Gastrocnemius medialis (tissue), 4 donors: ENCODE data around the gene KLHL40. TPM values are rescaled to one million over a fixed set of nuclear protein-coding genes. Genes with fewer than 3 reads are reported as not detected.

Experiments
- ATAC-seq, 2 donors: fragments of 150-250 bp; one replicate each; pipeline ENCODE4 v1.9.1; 2016
- DNase-seq, 2 donors: peaks; one replicate each; pipeline ENCODE4 v3.0.0-alpha.2; 2019
- H3K27ac ChIP-seq, 4 donors: fragments of 200-600 bp; sonication (generic); 1 replicate in 1 of 4; 2 replicates in 3 of 4; pipeline ENCODE4 v1.5.1; 2016 to 2018; ENCODE audit warnings: mild to moderate bottlenecking in 2 of 4, moderate library complexity in 1 of 4
- H3K27me3 ChIP-seq, 3 donors: fragments of 200-600 bp; sonication (generic) in 2 of 3; 1 replicate in 1 of 3; 2 replicates in 2 of 3; pipeline versions ENCODE4 v1.5.1 to v1.6.0; 2016 to 2019; ENCODE audit warnings: mild to moderate bottlenecking in 1 of 3, moderate library complexity in 1 of 3
- H3K36me3 ChIP-seq, 2 donors: fragments of 200-600 bp; sonication (generic) in 1 of 2; one replicate each; pipeline ENCODE4 v1.5.1; 2017 to 2018
- H3K4me1 ChIP-seq, 2 donors: fragments of 200-600 bp; sonication (generic) in 1 of 2; one replicate each; pipeline ENCODE4 v1.5.1; 2016 to 2017; ENCODE audit warnings: mild to moderate bottlenecking in 2 of 2
- H3K4me3 ChIP-seq, 4 donors: fragments of 200-600 bp; sonication (generic) in 3 of 4; 1 replicate in 1 of 4; 2 replicates in 3 of 4; pipeline ENCODE4 v1.5.1; 2016 to 2019; ENCODE audit warnings: mild to moderate bottlenecking in 2 of 4
- H3K9me3 ChIP-seq, 3 donors: fragments of 200-600 bp; sonication (generic) in 2 of 3; 1 replicate in 1 of 3; 2 replicates in 2 of 3; pipeline ENCODE4 v1.5.1; 2016 to 2019
- POLR2A ChIP-seq, 2 donors: fragments of 450-650 bp; IDR thresholded peaks; one replicate each; pipeline ENCODE4 v1.6.1; 2017; ENCODE audit warnings: antibody characterized with exemption in 2 of 2, mild to moderate bottlenecking in 2 of 2, moderate library complexity in 2 of 2
- in situ Hi-C, 4 donors: fragments of 200-750 bp; cut with MboI; loops; one replicate each; pipeline versions ENCODE4 v1.15.0 to v1.8.0; 2017; ENCODE audit warnings: low sequenced_read_pairs in 4 of 4
- intact Hi-C: fragments of 100-400 bp; cut with DNase I; formaldehyde crosslinking; loops from one replicate; pipeline ENCODE4 v1.15.1; 2023; ENCODE audit warnings: low total_unique reads
- total RNA-seq, 4 donors: library from RNA; depleted of rRNA; stranded (reverse); fragments of >200 nt; gene quantifications; one replicate each; pipeline versions ENCODE4 v1.1.0 to v1.2.3, GENCODE V29; 2016
- TF ChIP-seq, protein P1 (sequence below), 5 experiments: fragments of 450-650 bp in 3 of 5; fragments of 200-600 bp in 2 of 5; sonication (generic) in 2 of 5; IDR thresholded peaks in 4 of 5; conservative IDR thresholded peaks in 1 of 5; 1 replicate in 4 of 5; 2 replicates in 1 of 5; pipeline ENCODE4 v1.5.1; 2016 to 2019; ENCODE audit warnings: antibody characterized with exemption in 5 of 5, mild to moderate bottlenecking in 3 of 5, moderate library complexity in 3 of 5

Gene KLHL40
- total RNA-seq, 4 donors from 2014 or later: 197 to 682 (median 397) TPM

DNA sequence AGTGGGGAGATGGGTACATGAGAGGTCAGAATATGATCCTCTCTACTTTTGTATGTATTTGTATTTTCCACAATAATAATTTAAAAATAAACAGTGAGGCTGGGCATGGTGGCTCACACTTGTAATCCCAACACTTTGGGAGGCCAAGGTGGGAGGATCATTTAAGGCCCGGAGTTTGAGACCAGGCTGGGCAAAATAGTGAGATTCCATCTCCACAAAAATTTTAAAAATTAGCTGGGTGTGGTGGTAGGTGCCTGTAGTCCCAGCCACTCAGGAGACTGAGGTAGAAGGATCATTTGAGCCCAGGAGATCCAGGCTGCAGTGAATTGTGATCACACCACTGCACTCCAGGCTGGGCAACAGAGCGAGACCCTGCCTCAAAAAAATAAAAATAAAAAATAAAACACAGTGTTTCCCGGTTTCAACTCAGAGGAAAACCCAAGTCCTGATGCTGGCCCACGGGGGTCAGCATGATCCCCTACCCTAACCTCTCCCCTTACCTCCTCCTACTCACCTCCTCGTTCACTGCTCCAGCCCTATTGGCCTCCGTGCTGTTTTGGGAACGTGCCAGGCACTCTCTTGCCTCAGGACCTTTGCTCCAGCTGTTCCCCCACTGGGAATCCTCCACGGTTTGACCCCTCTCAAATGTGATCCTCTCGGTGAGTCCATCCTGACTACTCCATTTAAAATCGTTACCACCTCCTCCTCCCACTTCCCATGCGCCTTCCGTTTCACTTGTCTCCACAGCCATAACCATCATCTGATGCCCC, 2.9 kb upstream of the KLHL40 start:
- peak overlapping the region; percentile 94 to 100 (median 98) for H3K27ac ChIP-seq
- ATAC-seq (no peak), DNase-seq (peak in 1 of 2 donors; percentile 45)
- intact Hi-C loops (no loop called here), in situ Hi-C loops (no loop called here)
- TF ChIP-seq, protein P1, sequence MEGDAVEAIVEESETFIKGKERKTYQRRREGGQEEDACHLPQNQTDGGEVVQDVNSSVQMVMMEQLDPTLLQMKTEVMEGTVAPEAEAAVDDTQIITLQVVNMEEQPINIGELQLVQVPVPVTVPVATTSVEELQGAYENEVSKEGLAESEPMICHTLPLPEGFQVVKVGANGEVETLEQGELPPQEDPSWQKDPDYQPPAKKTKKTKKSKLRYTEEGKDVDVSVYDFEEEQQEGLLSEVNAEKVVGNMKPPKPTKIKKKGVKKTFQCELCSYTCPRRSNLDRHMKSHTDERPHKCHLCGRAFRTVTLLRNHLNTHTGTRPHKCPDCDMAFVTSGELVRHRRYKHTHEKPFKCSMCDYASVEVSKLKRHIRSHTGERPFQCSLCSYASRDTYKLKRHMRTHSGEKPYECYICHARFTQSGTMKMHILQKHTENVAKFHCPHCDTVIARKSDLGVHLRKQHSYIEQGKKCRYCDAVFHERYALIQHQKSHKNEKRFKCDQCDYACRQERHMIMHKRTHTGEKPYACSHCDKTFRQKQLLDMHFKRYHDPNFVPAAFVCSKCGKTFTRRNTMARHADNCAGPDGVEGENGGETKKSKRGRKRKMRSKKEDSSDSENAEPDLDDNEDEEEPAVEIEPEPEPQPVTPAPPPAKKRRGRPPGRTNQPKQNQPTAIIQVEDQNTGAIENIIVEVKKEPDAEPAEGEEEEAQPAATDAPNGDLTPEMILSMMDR (IDR thresholded peaks at IDR 0.05 in 4 of 5, conservative IDR thresholded peaks at IDR 0.05 in 1 of 5): no peak
- TF ChIP-seq POLR2A (IDR thresholded peaks at IDR 0.05): no peak
- no peaks in the 10 kb centered on the region for H3K36me3 ChIP-seq
- peaks cover 28 to 38% of the 10 kb centered on the region in 2 donors for H3K4me1 ChIP-seq
- peak overlapping the region in 1 of 4 donors; percentile 28 for H3K4me3 ChIP-seq
- no peaks in the 10 kb centered on the region for H3K27me3 ChIP-seq
- H3K9me3 ChIP-seq: no peaks in the 10 kb centered on the region

DNA sequence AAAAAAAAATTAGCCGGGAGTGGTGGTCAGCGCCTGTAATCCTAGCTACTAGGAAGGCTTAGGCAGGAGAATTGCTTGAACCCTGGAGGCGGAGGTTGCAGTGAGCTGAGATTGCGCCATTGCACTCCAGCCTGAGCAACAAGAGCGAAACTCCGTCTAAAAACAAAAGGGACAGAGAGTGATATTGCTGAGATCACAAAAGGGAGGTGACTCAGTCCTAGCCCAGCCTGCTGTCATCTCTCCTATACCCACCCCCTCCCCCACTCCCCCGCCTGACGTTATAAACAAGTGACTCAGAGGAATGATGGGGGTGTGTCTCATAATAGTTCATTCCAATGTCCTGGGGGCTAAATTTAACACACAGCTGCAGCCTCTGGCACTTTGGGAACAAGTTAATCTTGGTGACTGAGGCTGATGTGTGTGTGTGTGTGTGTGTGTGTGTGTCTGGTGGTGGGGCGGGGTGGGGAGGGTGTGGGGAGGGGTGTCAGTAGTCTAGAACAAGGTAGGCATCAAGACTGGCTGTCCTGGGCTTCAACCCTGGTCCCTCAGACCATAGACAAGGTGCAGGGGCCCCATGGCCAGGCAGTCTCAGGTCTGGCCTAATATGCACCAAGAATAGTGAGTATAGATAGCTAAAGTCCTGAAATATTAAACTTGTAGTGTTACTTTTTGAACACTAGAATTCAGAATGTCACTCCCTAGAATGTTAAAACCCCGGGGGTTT, 1.3 kb upstream of the KLHL40 start:
- Histone ChIP-seq H3K27me3 (no peaks in the 10 kb centered on the region), H3K27ac (peak overlapping the region; percentile 94 to 100 (median 99)), H3K9me3 (no peaks in the 10 kb centered on the region), H3K4me1 (peaks cover 31 to 49% of the 10 kb centered on the region in 2 donors), H3K36me3 (peaks cover 0 to 10% of the 10 kb centered on the region in 2 donors), H3K4me3 (peak overlapping the region in 3 of 4 donors; percentile 12 to 28 (median 26))
- DNase-seq: peak; percentile 93 to 97
- ATAC-seq: peak; percentile 74 to 78
- intact Hi-C loops: loop anchor here (2.0 kb wide), 1 partner anchor 17 kb away; no protein-coding TSS in a partner anchor
- in situ Hi-C loops: no loop called here
- TF ChIP-seq, protein P1 (IDR thresholded peaks at IDR 0.05 in 4 of 5, conservative IDR thresholded peaks at IDR 0.05 in 1 of 5): no peak
- peak; percentile 25 to 32 for TF ChIP-seq POLR2A (IDR thresholded peaks at IDR 0.05)

DNA sequence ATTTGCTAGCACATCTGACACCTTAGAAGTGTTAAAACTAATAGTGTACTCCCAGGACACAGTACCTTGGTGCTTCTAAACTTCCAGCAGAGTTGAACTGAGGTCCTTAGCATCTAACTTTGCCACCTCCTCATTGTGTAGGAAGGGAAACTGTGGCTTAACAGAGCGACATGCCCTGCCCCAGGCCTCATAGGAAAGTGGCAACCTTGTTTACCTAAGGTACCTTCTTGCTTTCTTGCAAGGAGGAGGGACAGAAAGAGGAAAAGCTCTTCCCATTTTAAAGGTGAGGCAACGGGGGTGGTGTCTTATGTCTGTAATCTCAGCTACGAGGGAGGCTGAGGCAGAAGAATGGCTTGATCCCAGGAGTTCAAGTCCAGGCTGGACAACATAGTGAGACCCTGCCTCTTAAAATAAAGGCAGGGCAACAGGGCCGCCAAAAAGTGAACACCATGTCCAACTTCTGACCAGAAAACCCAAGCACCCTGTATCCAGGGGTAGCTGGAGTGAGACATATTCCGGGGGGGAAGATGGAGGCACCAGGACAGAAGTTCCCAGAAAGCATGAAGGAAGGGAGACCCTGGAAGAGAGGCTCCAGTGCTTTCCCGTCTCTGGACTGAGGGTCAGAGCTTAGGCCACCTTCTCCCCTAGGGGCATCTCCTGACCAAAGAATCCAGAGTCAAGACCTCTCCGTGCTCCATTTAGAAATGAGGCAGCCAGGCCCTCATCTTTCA, 540 bp upstream of the KLHL40 start:
- no peak for TF ChIP-seq POLR2A (IDR thresholded peaks at IDR 0.05)
- TF ChIP-seq, protein P1 (IDR thresholded peaks at IDR 0.05 in 4 of 5, conservative IDR thresholded peaks at IDR 0.05 in 1 of 5): peak in 1 of 5 experiments; percentile 18
- DNase-seq (peak in 1 of 2 donors; percentile 24), ATAC-seq (peak in 1 of 2 donors; percentile 3)
- H3K9me3 ChIP-seq: no peaks in the 10 kb centered on the region
- H3K36me3 ChIP-seq: peaks cover 0 to 15% of the 10 kb centered on the region in 2 donors
- peak overlapping the region in 2 of 4 donors; percentile 64 to 82 for H3K4me3 ChIP-seq
- in situ Hi-C loops (no loop called here), intact Hi-C loops (loop anchor here (1.0 to 2.0 kb wide), 3 partner anchors 16 to 56 kb away; no protein-coding TSS in a partner anchor)
- peaks cover 39 to 56% of the 10 kb centered on the region in 2 donors for H3K4me1 ChIP-seq
- no peaks in the 10 kb centered on the region for H3K27me3 ChIP-seq
- peak overlapping the region; percentile 94 to 100 (median 99) for H3K27ac ChIP-seq
